Measurements from ENCODE around the gene CACHD1.

DNA sequence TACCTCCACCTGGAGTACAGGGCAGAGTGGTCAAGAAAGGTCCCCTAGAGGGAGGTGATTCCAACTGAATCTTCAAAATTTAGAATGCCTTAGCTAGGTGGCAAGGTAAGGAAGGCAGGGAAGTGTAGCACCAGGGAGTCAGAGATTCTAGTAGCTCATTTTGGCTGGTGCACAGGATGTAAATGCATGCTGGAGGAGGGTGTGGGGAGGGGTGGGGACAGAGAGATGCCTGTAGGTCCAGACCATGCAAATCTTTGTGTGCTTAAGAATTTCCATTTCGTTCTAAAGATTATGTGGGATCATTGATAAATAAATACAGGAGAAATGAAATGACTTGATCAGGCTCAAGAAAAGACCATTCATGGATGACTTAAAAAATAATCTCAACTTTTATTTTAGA, 11.0 kb upstream of the CACHD1 start:
- TF ChIP-seq, protein P1, sequence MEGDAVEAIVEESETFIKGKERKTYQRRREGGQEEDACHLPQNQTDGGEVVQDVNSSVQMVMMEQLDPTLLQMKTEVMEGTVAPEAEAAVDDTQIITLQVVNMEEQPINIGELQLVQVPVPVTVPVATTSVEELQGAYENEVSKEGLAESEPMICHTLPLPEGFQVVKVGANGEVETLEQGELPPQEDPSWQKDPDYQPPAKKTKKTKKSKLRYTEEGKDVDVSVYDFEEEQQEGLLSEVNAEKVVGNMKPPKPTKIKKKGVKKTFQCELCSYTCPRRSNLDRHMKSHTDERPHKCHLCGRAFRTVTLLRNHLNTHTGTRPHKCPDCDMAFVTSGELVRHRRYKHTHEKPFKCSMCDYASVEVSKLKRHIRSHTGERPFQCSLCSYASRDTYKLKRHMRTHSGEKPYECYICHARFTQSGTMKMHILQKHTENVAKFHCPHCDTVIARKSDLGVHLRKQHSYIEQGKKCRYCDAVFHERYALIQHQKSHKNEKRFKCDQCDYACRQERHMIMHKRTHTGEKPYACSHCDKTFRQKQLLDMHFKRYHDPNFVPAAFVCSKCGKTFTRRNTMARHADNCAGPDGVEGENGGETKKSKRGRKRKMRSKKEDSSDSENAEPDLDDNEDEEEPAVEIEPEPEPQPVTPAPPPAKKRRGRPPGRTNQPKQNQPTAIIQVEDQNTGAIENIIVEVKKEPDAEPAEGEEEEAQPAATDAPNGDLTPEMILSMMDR (IDR thresholded peaks at IDR 0.05 in 8 of 11, conservative IDR thresholded peaks at IDR 0.05 in 3 of 11): no peak
- TF ChIP-seq POLR2A (IDR thresholded peaks at IDR 0.05): no peak
